Femur (tissue), 1 donor: Measurements from ENCODE around the gene MLN.

Source experiments
- DNase-seq: peaks from one replicate; pipeline ENCODE4 v3.0.0-alpha.2; 2017

The MLN gene, protein sequence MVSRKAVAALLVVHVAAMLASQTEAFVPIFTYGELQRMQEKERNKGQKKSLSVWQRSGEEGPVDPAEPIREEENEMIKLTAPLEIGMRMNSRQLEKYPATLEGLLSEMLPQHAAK

DNA sequence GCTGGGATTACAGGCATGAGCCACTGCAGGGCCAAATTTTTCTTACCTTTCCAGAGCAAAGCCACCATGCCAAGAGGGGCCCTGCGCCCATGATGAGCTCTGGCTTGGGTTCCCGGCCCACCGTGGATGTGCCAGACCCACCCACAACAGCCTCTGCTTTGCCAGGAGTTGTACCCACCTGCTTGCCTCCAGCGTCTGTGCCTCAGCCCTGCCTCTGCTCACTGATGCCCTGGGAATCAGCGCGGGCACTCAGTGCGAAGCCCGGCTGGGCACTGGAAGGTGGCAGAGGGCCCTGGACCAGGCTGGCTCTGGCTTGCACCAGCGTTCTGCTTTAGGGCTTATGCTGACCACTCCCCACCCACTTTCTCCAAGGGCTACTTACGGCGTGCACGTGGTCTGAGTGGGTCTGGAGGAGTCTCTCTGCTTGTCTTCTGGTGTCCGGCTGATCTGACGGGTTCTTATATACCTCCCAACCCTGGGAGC, at the start of gene MLN:
Gene MLN (minus strand): TSS at position 433 of the 483 bp plus-strand sequence. CDS start 2,840 bp downstream, outside the sequence.
- DNase-seq: no peak

DNA sequence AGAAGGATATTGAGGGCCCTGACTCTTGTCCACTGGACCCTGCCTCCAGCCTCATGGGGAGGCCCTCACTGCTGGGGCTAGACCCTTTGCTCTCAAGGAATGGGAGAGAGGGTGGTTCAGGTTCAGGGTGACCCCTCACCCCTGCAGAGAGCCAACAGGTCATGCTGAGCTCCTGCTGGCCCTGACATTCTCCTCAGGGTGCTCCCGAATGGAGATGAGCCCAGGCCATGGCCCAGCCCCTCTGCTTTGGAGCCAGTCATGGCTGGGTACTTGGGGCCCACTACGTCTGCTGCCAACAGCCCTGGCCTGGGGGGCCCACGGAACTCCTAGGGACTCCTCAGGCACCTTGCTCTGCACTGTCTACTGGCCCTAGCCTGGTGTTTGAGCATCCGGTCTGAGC, 49.2 kb upstream of the MLN start:
- DNase-seq: no peak

DNA sequence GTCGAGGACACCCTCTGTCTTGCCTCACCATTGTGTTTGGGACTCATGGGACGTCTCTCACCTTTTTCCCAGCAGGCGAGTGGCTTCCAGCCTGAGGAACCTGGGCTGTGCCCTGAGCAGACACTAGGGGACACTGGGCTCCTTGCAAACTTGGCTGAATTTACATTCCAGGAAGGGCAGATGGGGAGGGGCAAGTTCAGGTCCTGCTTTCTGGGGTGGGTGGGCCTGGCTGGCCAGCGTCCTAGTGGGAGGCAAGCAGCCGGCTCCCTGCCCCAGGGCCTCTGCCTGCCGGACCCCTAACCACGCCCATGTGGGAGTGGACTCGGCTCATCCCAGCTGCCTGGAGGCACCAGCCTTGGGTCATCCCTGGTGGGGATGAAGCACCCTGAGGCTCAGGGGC, 48.2 kb upstream of the MLN start:
- no peak for DNase-seq

DNA sequence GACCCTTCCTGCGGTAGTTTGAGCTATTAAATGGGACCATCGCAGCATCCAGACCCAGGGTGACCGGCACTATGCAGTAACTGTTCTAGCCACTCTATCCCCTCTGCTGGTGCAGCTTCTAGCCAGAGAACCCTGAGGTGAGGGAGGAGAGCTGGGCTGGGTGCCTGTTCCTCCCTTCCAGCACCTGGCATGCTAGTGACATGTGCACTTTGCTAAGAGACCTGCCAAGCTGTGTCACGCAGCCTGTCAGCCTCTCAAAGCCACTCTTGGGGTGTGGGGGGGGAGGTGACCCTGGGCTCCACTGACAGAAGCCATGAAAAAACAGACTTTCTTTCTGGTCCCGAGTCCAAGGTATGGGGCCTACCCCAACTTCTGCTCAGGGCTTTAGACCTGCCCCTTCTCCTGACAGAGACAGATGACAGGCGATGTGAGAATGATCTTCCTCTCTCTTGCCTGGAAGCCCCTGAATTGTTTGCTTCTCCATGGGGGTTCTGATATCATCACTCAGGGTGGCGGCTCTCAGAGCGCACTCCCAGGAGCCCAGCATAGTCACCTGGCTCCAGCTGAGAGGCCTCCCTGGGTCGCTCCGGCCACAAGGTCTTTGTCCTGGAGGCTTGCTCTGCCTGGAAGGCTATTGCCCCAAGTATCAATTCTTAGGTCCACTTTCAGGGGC, 47.2 kb upstream of the MLN start:
- DNase-seq: no peak

DNA sequence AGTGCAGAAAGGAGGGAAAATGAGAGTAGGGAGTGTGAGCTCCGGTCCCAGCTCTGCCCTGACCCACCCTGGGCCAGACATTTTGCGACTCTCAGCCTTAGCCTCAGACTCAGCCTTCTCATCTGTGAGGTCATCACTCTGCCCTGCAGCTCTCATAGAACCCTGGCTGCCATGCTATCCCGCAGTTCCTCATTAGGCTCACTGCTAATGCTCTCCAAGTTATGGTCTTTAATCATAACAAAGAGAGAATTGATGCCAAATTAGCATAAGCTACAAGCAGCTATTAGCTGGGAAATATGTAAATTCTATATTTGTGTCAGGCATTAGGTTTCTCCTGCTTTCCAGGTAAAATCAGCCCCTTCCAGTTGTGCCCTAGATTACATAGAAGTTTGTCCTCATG, 46.5 kb upstream of the MLN start:
- DNase-seq: no peak

DNA sequence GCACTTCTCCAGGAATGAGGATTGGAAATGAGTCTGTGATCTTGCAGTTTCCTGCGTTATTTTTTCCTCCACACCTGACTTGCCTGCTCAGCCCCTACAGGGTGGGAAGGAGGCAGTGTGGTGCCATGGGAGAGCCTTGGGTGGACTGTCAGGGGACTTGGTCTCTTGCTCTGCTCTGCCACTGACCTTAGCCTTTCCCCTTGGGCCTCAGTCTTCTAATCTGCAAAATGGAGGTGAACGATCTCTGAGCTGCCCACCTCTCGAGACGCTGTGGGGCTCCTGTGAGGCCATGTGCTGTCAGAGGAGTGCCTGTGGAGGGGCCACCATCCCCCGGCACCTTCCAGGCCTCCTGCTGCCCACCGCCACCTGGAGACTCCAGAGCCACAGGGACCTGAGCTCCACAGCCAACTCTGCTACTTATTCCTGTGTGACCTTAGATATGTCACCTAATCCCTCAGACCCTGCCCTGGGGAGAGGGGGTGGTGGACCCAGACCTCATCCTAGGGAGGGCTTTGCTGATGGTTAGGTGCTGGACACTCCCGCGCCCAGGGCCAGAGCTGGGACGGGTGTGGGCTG, 45.8 kb upstream of the MLN start:
- DNase-seq: no peak

DNA sequence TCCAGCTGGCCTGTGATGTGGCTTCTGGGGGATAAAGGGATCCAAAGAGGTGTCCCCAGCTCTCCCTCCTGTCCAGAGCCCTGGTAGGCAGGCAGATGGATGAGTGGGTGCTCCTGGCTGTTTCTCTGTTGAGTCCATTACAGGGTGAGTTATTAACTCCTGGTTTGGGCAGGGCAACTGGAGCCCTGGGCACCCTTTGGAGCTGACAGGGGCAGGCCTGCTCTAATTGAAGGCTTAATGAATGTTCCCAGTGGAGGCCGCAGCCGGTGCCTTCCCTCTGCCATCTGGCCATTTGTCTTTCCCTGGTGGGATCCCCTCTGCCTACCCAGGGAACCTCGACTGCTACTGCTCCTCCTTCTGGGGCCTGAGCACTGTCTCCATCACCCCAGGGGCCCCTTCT, 44.7 kb upstream of the MLN start:
- no peak for DNase-seq

DNA sequence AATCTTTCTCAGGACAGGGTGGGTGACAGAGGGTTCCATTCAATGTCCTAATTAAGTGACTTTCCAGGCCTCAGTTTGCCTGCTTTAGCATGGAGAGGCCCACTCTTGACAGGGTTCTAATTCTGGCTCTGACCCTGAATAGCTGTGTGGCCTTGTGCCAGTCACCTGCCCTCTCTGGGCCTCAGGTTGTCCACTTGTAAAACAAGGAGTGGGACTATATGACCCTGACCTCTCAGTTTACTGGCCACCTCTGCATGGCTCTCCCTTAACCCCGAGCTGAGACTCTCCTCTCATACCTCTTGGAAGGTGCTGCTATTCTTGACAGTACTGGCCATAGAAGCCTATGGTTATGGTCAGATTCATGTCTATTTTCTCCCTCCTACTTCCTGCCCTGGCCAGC, 44.1 kb upstream of the MLN start:
- DNase-seq: no peak

DNA sequence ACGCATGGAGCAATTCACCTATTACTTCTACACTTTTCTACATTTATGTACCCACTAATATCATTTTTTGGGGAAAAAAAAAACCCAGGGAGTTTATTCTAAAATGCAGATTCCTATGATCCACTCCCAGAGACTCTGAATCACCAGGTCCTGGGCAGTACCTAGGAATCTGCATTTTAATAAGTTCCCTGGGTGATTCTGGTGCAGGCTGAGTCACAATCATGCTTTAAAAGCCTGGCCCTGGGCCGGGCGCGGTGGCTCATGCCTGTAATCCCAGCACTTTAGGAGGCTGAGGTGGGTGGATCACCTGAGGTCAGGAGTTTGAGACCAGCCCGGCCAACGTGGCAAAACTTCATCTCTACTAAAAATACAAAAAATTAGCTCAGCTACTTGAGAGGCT, 43.3 kb upstream of the MLN start:
- no peak for DNase-seq

DNA sequence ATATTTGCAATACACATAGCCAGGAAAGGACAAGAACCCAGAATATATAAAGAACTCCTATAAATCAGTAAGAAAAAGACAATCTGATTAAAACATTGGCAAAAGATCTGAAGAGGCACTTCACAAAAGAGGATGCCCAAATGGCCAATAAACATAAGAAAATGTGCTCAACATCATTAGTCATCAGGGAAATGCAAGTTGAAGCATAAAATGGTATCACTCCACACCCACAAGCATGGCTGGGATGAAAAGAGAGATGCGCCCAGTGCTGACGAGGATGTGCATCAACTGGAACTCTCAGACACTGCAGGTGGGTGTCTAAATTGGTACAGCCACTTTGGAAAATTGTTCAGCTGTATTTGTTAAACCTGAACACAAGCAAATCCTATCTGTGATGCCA, 42.4 kb upstream of the MLN start:
- no peak for DNase-seq

DNA sequence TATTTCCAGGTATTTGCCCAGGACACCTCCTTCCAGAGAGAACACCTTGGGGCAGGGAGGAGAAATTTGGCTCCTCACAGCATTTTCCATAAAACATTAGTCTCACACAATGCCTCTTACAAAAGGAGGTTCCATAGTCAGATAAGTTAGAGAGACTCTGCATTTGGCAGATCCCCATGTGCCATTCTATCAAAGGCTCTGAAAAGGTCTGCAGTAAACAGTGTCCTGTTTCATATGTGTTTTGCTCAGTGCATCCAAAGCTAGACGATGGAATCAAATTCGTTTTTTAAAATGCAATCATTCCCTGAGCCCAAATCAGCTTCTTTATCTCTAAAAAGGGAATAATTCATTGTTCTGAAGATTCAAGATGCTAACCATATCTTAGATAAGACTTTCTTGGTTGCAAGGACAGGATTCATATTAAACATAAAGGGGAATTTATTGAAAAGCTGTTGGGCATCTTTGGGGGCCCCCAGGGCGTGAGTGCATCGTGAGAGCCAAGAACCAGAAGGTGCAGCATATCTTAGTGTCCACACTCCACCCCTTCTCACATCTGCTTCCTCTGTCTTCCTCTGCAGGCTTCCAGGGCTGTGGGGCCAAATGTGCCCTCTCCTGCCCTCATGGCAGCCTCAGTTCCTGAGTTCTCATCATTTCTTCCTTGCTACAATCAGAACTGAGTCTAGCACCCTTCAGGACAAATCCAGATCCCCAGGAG, 41.4 kb upstream of the MLN start:
- no peak for DNase-seq

DNA sequence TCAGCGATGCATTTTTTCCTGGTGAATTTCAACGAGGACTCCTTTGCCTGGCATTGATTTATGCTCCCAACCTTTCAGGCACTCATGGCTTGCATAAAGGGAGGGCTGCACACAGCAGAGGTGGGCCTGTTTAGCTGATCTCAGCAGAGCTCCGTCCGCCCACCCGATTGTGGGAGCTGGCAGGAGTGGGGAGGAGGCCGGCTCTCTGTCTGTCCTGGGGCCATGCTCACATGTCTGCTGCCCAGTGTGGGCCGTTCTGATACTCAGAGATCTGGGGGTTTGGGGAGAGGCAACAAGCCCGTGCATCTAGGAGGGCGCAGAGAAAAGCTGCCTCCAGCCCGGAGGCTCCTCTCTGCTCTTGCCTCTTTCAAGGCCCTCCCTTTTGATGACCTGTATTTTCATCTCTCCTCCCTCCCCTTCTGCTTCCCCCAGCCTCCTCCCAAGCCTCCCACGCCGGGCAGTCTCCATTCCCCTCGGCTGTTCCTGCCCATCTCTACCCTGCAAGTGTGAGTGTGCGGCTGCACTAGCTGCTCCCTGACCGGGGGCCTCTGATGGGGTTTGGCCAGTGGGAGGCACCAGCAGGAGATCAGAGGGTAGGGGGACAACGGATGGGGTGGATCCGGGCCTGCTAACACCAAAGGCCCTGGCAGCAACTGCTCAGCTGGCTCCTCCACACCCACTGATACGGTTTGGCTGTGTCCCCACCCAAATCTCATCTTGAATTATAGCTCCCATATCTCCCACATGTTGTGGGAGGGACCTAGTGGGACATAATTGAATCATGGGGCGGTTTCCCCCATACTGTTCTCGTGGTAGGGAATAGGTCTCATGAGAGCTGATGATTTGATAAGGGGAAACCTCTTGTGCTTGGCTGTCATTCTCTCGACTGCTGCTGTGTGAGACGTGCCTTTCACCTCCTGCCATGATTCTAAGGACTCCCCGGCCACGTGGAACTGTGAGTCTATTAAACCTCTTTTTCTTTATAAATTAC, 39.6 kb upstream of the MLN start:
- no peak for DNase-seq

DNA sequence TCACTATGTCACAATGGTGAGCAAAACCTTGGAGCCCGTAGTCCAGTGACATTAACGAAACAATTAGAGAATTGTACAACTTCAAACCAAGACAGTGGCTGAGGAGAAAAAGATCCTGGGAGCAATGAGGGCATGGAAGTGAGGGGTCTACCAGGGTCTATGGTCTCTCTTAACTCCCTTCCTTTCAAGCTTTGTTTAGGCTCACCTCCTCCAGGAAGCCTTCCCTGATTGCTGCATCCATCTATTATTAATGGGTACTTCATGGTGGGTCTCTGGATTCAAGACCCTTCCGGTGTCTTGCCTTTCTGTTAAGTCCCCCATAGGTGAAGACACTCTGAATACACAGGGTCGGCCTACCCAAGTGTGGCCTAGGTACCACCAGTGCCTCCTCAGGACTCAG, 38.1 kb upstream of the MLN start:
- no peak for DNase-seq

DNA sequence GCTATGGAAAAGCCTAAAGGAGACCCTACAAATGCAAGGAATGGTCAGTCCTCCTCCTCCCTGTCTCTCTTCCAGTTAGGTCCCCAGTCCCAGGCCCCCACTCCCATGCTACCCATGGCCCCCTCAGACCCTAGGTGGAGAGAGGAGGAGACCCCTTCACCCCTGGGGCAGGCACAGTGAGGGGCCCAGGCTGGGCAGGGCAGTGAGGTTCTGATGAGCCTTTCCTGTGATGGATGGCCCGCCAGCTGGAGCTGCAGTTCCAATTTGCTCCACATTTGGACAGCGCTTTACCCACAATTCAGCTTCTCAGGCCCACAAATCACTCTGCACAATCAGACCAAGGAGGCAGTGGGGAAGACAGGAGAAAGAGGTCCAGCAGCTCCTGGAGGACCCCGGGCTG, 37.3 kb upstream of the MLN start:
- DNase-seq: no peak

DNA sequence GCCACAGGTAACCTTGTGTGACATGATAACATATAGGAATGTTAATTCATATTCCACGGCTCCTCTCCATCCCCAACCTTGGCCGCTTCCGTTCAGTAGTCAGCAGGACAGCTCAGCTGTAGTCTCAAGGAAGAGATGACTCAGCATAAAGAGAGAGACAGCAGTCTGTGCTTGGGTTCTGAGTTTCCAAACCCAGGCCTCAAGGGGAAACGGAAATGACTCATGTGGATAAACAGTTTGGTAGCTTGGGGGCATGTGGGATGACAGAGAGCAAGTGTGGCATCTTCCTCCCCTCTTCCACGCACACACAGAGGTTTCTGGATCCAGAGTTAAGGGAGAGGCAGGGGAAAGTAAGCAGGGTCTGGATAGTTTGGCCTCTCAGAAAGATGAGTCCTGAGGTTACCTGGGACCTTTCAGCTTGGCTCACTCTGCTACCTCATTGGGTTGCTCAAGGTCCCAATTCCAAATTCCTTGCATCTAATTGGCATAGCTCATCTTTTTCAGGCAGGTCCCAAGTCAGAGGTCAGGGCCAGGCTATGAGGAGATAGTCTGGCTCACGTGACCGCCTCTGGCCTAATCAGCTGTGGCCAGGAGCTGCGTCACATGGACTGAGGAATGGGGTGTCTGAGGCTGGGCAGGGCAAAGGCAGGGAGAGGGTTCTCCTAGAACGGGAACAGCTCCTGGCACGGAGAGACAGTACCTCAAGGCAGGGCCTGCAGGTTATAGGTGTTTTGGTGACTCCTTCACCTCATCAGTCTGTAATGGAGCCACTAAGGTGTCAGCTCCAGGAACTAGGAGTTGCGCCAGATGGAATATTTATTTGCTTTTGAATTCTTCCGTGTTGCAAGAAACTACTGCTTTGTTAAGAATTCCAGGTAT, 36.5 kb upstream of the MLN start:
- peak; percentile 59 for DNase-seq

DNA sequence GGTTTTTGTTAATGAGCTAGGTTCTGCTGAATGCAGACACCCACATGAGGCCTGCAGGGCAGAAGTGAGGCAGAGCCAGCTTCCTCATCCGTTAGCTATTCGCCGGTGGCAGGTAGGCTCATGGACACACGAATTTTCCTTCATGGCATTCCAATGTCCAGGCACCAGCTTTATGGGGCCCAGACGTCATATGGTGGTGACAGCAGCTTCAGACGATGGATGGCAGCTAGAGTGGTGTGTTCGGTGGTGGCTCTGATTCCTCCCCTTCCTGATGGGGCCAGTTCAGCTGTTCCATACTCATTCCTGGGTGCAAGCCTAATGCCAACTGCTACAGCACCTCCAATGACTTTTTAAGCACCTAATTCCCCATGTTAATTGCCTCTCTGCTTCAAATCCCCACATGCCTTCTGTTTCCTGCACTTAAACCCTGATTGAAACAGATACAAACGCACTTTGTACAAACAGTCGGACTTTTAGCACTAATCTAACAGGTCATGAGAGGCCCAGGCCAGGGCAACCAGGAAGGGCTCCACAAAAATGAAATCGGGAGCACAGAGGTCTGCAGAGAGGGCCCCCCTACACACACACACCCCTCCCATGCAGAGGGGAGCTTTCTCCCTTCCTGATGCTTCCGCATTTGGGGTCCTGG, 35.7 kb upstream of the MLN start:
- DNase-seq: no peak

DNA sequence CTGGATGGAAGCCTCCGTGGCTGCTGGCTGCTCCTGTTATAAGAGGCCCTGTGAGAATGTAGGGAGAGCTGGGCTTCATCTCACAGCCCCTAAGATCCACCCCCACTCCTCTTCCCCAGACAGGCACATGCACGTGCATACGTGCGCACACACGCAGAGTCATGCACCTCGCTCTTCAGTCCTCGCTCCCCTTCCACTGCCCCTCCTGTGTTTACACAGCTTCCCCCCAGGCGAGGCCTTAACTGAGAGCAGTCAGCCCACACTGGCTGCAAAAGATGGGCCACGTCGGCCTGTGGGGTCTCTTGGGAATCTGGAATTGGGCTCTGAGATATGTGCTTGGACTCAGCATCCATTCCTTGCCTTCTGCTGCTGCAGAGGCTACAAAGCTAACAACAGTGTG, 35.2 kb upstream of the MLN start:
- no peak for DNase-seq

DNA sequence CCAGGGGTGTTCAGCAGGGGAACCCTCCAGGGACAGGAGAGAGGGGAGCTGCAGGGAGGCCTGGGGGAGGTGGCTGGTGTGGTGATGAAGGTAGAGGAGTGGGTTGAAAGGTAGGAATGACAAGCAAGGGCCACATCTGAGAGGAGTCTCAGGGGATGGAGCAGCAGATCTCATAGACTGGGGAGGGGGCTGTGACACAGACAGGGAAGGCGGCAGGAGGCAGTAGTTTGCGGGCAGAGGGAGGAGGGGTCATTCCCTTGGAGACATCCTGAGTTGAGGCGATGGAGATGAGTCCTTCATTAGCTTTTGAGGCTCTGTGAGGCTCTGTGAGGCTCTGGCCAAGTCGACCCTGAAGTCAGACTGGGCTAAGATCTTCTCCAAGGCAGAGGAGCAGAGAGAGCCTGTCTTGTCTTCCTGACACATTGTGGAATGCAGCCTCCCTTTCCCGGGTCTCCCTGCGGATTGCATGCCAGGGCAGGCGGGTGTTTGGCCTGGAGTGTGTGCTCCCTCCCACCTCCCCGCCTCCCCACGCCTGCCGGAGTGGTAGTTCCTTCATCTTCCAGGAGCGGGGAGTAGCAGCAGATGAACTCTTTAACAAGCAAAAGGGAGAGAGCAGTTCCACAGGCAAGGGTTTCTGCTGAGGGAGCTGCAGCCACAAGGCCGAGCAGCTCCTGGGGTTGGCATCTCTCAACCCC, 34.3 kb upstream of the MLN start:
- DNase-seq: peak; percentile 46

DNA sequence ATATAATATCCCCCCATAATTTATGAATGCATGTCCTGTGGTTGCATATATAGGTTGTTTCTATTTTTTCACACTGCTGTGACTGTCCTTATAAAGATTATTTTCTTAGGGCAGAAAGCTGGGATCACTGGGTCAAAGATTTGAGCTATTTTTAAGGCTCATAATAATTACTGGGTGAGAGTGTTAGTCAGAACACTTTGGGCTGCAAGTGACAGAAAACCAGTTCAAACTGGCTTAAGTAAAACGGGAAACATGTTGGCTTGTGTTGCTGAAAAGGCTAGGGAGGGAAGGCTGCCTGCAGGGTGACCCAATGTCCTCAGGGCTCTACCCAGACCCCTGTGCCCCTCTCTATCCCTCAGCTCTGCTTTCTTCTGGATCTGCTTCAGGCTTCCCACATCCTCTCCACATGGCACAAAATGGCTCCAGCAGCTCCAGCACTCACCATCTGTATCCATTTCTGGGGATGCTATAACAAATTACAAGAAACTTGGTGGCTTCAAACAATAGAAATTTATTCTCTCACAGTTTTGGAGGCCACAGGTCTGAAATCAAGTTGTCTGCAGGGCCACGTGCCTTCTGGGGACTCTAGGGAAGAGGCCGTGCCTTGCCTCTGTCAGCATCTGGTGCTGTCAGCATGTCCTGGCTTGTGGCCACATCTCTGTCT, 33.1 kb upstream of the MLN start:
- DNase-seq: no peak
